Measurements from ENCODE around the gene RAB29. TPM values are rescaled to one million over a fixed set of nuclear protein-coding genes. Genes with fewer than 3 reads are reported as not detected.

The RAB29 gene
- total and polyA plus RNA-seq, 9 of the 15 experiments (the other 6 are each of a cell fraction or from before 2014, with no cell fraction given) = 6.3 to 17.6 (median 8.0) TPM

DNA sequence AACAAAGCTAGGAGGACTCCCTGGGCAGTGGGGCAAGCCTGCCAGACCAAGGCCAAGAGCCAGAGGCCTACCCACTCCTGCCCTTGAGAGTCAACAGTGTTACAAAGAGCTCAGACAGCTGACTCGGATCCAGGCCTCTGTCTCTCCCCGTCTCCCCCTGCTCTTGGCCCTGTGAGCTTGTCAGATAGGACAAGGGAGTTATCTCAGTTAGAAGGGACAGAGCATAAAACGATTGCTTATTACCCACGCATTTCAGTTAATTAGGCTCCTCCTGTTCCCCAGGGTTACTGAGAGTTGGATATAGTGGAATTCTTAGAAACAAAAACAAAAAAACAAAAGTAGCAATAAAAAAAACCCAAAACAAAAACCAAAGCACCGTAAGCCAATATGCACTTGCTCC is 36.4 kb upstream of the RAB29 start (continued):
- TF ChIP-seq, protein P1, sequence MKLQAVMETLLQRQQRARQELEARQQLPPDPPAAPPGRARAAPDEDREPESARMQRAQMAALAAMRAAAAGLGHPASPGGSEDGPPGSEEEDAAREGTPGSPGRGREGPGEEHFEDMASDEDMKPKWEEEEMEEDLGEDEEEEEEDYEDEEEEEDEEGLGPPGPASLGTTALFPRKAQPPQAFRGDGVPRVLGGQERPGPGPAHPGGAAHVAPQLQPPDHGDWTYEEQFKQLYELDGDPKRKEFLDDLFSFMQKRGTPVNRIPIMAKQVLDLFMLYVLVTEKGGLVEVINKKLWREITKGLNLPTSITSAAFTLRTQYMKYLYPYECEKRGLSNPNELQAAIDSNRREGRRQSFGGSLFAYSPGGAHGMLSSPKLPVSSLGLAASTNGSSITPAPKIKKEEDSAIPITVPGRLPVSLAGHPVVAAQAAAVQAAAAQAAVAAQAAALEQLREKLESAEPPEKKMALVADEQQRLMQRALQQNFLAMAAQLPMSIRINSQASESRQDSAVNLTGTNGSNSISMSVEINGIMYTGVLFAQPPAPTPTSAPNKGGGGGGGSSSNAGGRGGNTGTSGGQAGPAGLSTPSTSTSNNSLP (IDR thresholded peaks at IDR 0.05; ENCODE audit: borderline replicate concordance, low read depth, low read length) = peak; percentile 62; the same call in 1 of the 2 replicates
- TF ChIP-seq ZKSCAN3 (CRISPR knock-in tag; IDR thresholded peaks at IDR 0.05) (no peak), MIER1 (IDR thresholded peaks at IDR 0.05; ENCODE audit: low read depth) (no peak), MBD2 (IDR thresholded peaks at IDR 0.05; ENCODE audit: borderline replicate concordance, low read depth) (no peak), STAT5B (CRISPR knock-in tag; IDR thresholded peaks at IDR 0.05) (no peak), ARNT (IDR thresholded peaks at IDR 0.05) (peak in 1 of 2 experiments; percentile 66; a peak in 2 of 4 replicates), ARID2 (IDR thresholded peaks at IDR 0.05) (0 out of 2 replicates have a peak, but pooled peaks have one; percentile 50), PPARD (CRISPR knock-in tag; IDR thresholded peaks at IDR 0.05) (no peak), PML (IDR thresholded peaks at IDR 0.05; ENCODE audit: low read length) (peak; percentile 51; the same call in 1 of the 2 replicates), NFIC (IDR thresholded peaks at IDR 0.05) (peak; percentile 51), TEAD4 (IDR thresholded peaks at IDR 0.05; ENCODE audit: low read length) (peak; percentile 88), TEAD4 (CRISPR knock-in tag; IDR thresholded peaks at IDR 0.05; ENCODE audit: borderline replicate concordance) (no peak), RBFOX2 (IDR thresholded peaks at IDR 0.05; ENCODE audit: low read depth, low read length) (no peak), ZNF311 (CRISPR knock-in tag; IDR thresholded peaks at IDR 0.05) (no peak), MTA1 (IDR thresholded peaks at IDR 0.05; ENCODE audit: borderline replicate concordance) (peak; percentile 43; the same call in 1 of the 2 replicates), POLR3A (IDR thresholded peaks at IDR 0.05; ENCODE audit: borderline replicate concordance, extremely low read depth, insufficient read depth, insufficient read length) (no peak), SUPT5H (IDR thresholded peaks at IDR 0.05) (no peak), L3MBTL2 (IDR thresholded peaks at IDR 0.05) (no peak)
- TF ChIP-seq, protein P2, sequence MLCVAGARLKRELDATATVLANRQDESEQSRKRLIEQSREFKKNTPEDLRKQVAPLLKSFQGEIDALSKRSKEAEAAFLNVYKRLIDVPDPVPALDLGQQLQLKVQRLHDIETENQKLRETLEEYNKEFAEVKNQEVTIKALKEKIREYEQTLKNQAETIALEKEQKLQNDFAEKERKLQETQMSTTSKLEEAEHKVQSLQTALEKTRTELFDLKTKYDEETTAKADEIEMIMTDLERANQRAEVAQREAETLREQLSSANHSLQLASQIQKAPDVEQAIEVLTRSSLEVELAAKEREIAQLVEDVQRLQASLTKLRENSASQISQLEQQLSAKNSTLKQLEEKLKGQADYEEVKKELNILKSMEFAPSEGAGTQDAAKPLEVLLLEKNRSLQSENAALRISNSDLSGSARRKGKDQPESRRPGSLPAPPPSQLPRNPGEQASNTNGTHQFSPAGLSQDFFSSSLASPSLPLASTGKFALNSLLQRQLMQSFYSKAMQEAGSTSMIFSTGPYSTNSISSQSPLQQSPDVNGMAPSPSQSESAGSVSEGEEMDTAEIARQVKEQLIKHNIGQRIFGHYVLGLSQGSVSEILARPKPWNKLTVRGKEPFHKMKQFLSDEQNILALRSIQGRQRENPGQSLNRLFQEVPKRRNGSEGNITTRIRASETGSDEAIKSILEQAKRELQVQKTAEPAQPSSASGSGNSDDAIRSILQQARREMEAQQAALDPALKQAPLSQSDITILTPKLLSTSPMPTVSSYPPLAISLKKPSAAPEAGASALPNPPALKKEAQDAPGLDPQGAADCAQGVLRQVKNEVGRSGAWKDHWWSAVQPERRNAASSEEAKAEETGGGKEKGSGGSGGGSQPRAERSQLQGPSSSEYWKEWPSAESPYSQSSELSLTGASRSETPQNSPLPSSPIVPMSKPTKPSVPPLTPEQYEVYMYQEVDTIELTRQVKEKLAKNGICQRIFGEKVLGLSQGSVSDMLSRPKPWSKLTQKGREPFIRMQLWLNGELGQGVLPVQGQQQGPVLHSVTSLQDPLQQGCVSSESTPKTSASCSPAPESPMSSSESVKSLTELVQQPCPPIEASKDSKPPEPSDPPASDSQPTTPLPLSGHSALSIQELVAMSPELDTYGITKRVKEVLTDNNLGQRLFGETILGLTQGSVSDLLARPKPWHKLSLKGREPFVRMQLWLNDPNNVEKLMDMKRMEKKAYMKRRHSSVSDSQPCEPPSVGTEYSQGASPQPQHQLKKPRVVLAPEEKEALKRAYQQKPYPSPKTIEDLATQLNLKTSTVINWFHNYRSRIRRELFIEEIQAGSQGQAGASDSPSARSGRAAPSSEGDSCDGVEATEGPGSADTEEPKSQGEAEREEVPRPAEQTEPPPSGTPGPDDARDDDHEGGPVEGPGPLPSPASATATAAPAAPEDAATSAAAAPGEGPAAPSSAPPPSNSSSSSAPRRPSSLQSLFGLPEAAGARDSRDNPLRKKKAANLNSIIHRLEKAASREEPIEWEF (CRISPR knock-in tag; IDR thresholded peaks at IDR 0.05) = no peak
- TF ChIP-seq, protein P3, sequence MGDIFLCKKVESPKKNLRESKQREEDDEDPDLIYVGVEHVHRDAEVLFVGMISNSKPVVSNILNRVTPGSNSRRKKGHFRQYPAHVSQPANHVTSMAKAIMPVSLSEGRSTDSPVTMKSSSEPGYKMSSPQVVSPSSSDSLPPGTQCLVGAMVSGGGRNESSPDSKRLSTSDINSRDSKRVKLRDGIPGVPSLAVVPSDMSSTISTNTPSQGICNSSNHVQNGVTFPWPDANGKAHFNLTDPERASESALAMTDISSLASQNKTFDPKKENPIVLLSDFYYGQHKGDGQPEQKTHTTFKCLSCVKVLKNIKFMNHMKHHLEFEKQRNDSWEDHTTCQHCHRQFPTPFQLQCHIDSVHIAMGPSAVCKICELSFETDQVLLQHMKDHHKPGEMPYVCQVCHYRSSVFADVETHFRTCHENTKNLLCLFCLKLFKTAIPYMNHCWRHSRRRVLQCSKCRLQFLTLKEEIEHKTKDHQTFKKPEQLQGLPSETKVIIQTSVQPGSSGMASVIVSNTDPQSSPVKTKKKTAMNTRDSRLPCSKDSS (IDR thresholded peaks at IDR 0.05; ENCODE audit: low read depth, partially characterized antibody) = no peak
- TF ChIP-seq, protein P4, sequence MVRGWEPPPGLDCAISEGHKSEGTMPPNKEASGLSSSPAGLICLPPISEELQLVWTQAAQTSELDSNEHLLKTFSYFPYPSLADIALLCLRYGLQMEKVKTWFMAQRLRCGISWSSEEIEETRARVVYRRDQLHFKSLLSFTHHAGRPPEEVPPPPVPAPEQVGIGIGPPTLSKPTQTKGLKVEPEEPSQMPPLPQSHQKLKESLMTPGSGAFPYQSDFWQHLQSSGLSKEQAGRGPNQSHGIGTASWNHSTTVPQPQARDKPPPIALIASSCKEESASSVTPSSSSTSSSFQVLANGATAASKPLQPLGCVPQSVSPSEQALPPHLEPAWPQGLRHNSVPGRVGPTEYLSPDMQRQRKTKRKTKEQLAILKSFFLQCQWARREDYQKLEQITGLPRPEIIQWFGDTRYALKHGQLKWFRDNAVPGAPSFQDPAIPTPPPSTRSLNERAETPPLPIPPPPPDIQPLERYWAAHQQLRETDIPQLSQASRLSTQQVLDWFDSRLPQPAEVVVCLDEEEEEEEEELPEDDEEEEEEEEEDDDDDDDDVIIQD (CRISPR knock-in tag; IDR thresholded peaks at IDR 0.05) = no peak

Measured in K562 (cell line).